Measurements from ENCODE around the gene LRP3. TPM values are rescaled to one million over a fixed set of nuclear protein-coding genes. Genes with fewer than 3 reads are reported as not detected.

The LRP3 gene
- total RNA-seq (ENCODE audit: low replicate concordance) = 19.8 and 35.6 TPM in 2 replicates

GRCh38 chr19:33193865-33194362 lies at the start of gene LRP3:
Gene LRP3, plus strand, starts transcription at chr19:33194330. Its CDS starts 456 bp downstream, at chr19:33194786.

GRCh38 chr19:33225458-33225926 lies 31.4 kb downstream of the LRP3 start, which contains the start of gene SLC7A10:
Gene SLC7A10, minus strand, starts transcription at chr19:33225850. Its CDS starts 147 bp downstream, at chr19:33225703.

Other genes with a start within 250 kb of the LRP3 start
- gene CEP89, start 222.4 kb upstream of the LRP3 start, total RNA-seq (ENCODE audit: low replicate concordance) = 6.3 and 7.3 TPM in 2 replicates
- 1.5 and 1.7 TPM in 2 replicates for gene FAAP24, start 222.1 kb upstream of the LRP3 start, total RNA-seq (ENCODE audit: low replicate concordance)
- gene RHPN2, start 129.4 kb upstream of the LRP3 start, total RNA-seq (ENCODE audit: low replicate concordance) = 2.2 and 4.9 TPM in 2 replicates
- 5.3 and 9.1 TPM in 2 replicates for gene GPATCH1, start 113.1 kb upstream of the LRP3 start, total RNA-seq (ENCODE audit: low replicate concordance)
- not detected in 2 replicates for gene WDR88, start 62.2 kb upstream of the LRP3 start, total RNA-seq (ENCODE audit: low replicate concordance)
- gene SLC7A10, start 31.5 kb downstream of the LRP3 start, total RNA-seq (ENCODE audit: low replicate concordance) = not detected in 2 replicates
- gene CEBPA, start 108.2 kb downstream of the LRP3 start, total RNA-seq (ENCODE audit: low replicate concordance) = 0.12 TPM in 1 of 2 replicates, not detected in the other
- 11.8 and 34.4 TPM in 2 replicates for gene CEBPG, start 179.4 kb downstream of the LRP3 start, total RNA-seq (ENCODE audit: low replicate concordance)

All from smooth muscle cell of the coronary artery (primary cell).